ENCODE results near the gene GPAM. TPM values are rescaled to one million over a fixed set of nuclear protein-coding genes. Genes with fewer than 3 reads are reported as not detected.

The GPAM gene
- polyA plus RNA-seq, 3 donors = 0.37 to 1.3 (median 0.59) TPM

GRCh38 chr10:112227331-112227987 is 43.9 kb upstream of the GPAM start:
- H3K4me3 Mint-ChIP-seq = peak overlapping the region in 1 of 2 donors; percentile 14
- TF ChIP-seq CTCF (IDR thresholded peaks at IDR 0.05) = no peak
- no peak overlapping the region for H3K27ac Mint-ChIP-seq
- peaks cover 49 to 81% of the 10 kb centered on the region in 2 donors for H3K27me3 ChIP-seq (ENCODE audit: control insufficient read depth in 2 of 2, insufficient read depth in 2 of 2, low read length in 2 of 2)
- no peaks in the 10 kb centered on the region for H3K79me2 ChIP-seq (ENCODE audit: insufficient read depth, low read length)
- peaks cover 11 to 12% of the 10 kb centered on the region in 2 donors for H3K9me3 ChIP-seq (replicated peaks in 1 of 2; ENCODE audit: control insufficient read depth in 1 of 2, insufficient read depth in 1 of 2, low read length in 2 of 2)
- no peak overlapping the region for H2AFZ ChIP-seq (ENCODE audit: insufficient read depth, low read depth, low read length, poor library complexity, severe bottlenecking)
- H3K4me1 Mint-ChIP-seq = peaks cover 16% of the 10 kb centered on the region
- no peaks in the 10 kb centered on the region for H3K36me3 ChIP-seq (replicated peaks in 1 of 2; ENCODE audit: control insufficient read depth in 1 of 2, insufficient read depth in 2 of 2, low read length in 2 of 2)
- peaks cover 8 to 18% (median 9%) of the 10 kb centered on the region in 7 donors for H3K9me3 Mint-ChIP-seq
- peaks cover 5 to 8% of the 10 kb centered on the region in 2 donors for H3K4me1 ChIP-seq (ENCODE audit: control insufficient read depth in 1 of 2, insufficient read depth in 2 of 2, low read length in 2 of 2)
- intact Hi-C loops (cut with micrococcal nuclease) = no loop called here
- no peaks in the 10 kb centered on the region for H4K20me1 ChIP-seq (ENCODE audit: insufficient read depth, low read length)
- no peak overlapping the region for H3K27ac ChIP-seq (ENCODE audit: low read depth in 1 of 2, low read length in 2 of 2)
- H3K4me2 ChIP-seq (replicated peaks; ENCODE audit: extremely low read depth, low read length, poor library complexity, severe bottlenecking) = no peak overlapping the region
- DNase-seq = no peak
- H3K27me3 Mint-ChIP-seq (ENCODE audit: low read depth in 3 of 3) = peaks cover 67 to 73% (median 70%) of the 10 kb centered on the region in 3 donors
- no peaks in the 10 kb centered on the region for H3K36me3 Mint-ChIP-seq
- H3K4me3 ChIP-seq (replicated peaks in 1 of 3; ENCODE audit: low read depth in 2 of 3, low read length in 3 of 3) = no peak overlapping the region
- H3K9ac ChIP-seq (ENCODE audit: insufficient read depth, low read length, poor library complexity, severe bottlenecking) = no peak overlapping the region
- 10% methylated on average over 3 of the region's 6 CpGs for WGBS (ENCODE audit: insufficient coverage)

- intact Hi-C loops (cut with micrococcal nuclease) = no loop called here
- H3K4me3 Mint-ChIP-seq = peak overlapping the region in 1 of 2 donors; percentile 27
- 94% methylated on average over 7 of the region's 9 CpGs for WGBS (ENCODE audit: insufficient coverage)
- TF ChIP-seq CTCF (IDR thresholded peaks at IDR 0.05) = no peak
- Histone ChIP-seq H2AFZ (ENCODE audit: insufficient read depth, low read depth, low read length, poor library complexity, severe bottlenecking) (no peak overlapping the region), H3K4me3 (replicated peaks in 1 of 3; ENCODE audit: low read depth in 2 of 3, low read length in 3 of 3) (no peak overlapping the region), H3K79me2 (ENCODE audit: insufficient read depth, low read length) (no peaks in the 10 kb centered on the region), H3K36me3 (replicated peaks in 1 of 2; ENCODE audit: control insufficient read depth in 1 of 2, insufficient read depth in 2 of 2, low read length in 2 of 2) (no peaks in the 10 kb centered on the region), H3K27me3 (ENCODE audit: control insufficient read depth in 2 of 2, insufficient read depth in 2 of 2, low read length in 2 of 2) (peaks cover 49 to 82% of the 10 kb centered on the region in 2 donors), H3K9ac (ENCODE audit: insufficient read depth, low read length, poor library complexity, severe bottlenecking) (no peak overlapping the region), H3K4me2 (replicated peaks; ENCODE audit: extremely low read depth, low read length, poor library complexity, severe bottlenecking) (no peak overlapping the region), H3K9me3 (replicated peaks in 1 of 2; ENCODE audit: control insufficient read depth in 1 of 2, insufficient read depth in 1 of 2, low read length in 2 of 2) (peaks cover 11 to 12% of the 10 kb centered on the region in 2 donors), H4K20me1 (ENCODE audit: insufficient read depth, low read length) (no peaks in the 10 kb centered on the region), H3K27ac (ENCODE audit: low read depth in 1 of 2, low read length in 2 of 2) (no peak overlapping the region), H3K4me1 (ENCODE audit: control insufficient read depth in 1 of 2, insufficient read depth in 2 of 2, low read length in 2 of 2) (peaks cover 5 to 8% of the 10 kb centered on the region in 2 donors)
- peaks cover 60 to 70% (median 68%) of the 10 kb centered on the region in 3 donors for H3K27me3 Mint-ChIP-seq (ENCODE audit: low read depth in 3 of 3)
- no peak for DNase-seq
- peaks cover 7 to 18% (median 9%) of the 10 kb centered on the region in 7 donors for H3K9me3 Mint-ChIP-seq
- no peak overlapping the region for H3K27ac Mint-ChIP-seq
- H3K36me3 Mint-ChIP-seq = no peaks in the 10 kb centered on the region
- H3K4me1 Mint-ChIP-seq = peaks cover 16% of the 10 kb centered on the region
Measured at GRCh38 chr10:112226439-112227248, 43.1 kb upstream of the GPAM start.

Measured in CD14-positive monocyte (primary cell).